ENCODE results near the gene PDE4B.

GRCh38 chr1:66261364-66261763 is 468.7 kb downstream of the PDE4B start:
- no peak for TF ChIP-seq POLR2A (IDR thresholded peaks at IDR 0.05)
- no peak for TF ChIP-seq CTCF (IDR thresholded peaks at IDR 0.05)
- TF ChIP-seq POLR2AphosphoS5 (IDR thresholded peaks at IDR 0.05; ENCODE audit: insufficient read depth in 1 of 2, low read depth in 1 of 2), result no peak

Data from vagina (tissue), 2 donors.